NCI-H748 treated with DMSO at 0.1 percent for 48 hours (cell line): ENCODE data around the gene DSTYK.
"Not testable (repeated sequence)": the region's sequence is repeated elsewhere in the genome, so short reads cannot be mapped to it uniquely, and the experiment has no call there.

Experiments used
- DNase-seq: peaks from one replicate; lab custom pipeline; 2025; lab: John Stamatoyannopoulos, UW

The DSTYK gene

GRCh38 chr1:205217418-205217817 lies 5.9 kb upstream of the DSTYK start:
- no peak for DNase-seq

- DNase-seq, result no peak
Measured at GRCh38 chr1:205216588-205216987, 5.1 kb upstream of the DSTYK start.

GRCh38 chr1:205214756-205215155 lies 3.3 kb upstream of the DSTYK start:
- DNase-seq, result no peak

- DNase-seq, result no peak
Measured at GRCh38 chr1:205211839-205212536, 486 bp upstream of the DSTYK start.

GRCh38 chr1:205210756-205211168 lies 740 bp downstream of the DSTYK start:
- DNase-seq, result no peak

GRCh38 chr1:205208811-205209210 lies 2.7 kb downstream of the DSTYK start:
- DNase-seq, result no peak

GRCh38 chr1:205205055-205205454 lies 6.4 kb downstream of the DSTYK start:
- no peak for DNase-seq

GRCh38 chr1:205204552-205204951 lies 7.0 kb downstream of the DSTYK start:
- DNase-seq, result no peak

GRCh38 chr1:205199931-205200299 lies 11.6 kb downstream of the DSTYK start:
- DNase-seq, result no peak

GRCh38 chr1:205199090-205199930 lies 12.2 kb downstream of the DSTYK start:
- DNase-seq, result no peak

- DNase-seq, result no peak
Measured at GRCh38 chr1:205192287-205192686, 19.2 kb downstream of the DSTYK start.

- no peak for DNase-seq
Measured at GRCh38 chr1:205191622-205192021, 19.9 kb downstream of the DSTYK start.

GRCh38 chr1:205190845-205191577 lies 20.5 kb downstream of the DSTYK start:
- no peak for DNase-seq

- no peak for DNase-seq
Measured at GRCh38 chr1:205189131-205189530, 22.4 kb downstream of the DSTYK start.

- DNase-seq, result no peak
Measured at GRCh38 chr1:205188596-205188995, 22.9 kb downstream of the DSTYK start.

GRCh38 chr1:205188098-205188497 lies 23.4 kb downstream of the DSTYK start:
- no peak for DNase-seq

- DNase-seq, result no peak
Measured at GRCh38 chr1:205187420-205187819, 24.1 kb downstream of the DSTYK start.

- DNase-seq, result no peak
Measured at GRCh38 chr1:205186191-205186590, 25.3 kb downstream of the DSTYK start.

GRCh38 chr1:205183676-205184335 lies 27.7 kb downstream of the DSTYK start:
- no peak for DNase-seq

- no peak for DNase-seq
Measured at GRCh38 chr1:205182930-205183329, 28.6 kb downstream of the DSTYK start.

GRCh38 chr1:205180331-205180730 lies 31.2 kb downstream of the DSTYK start:
- DNase-seq, result not testable (repeated sequence)

GRCh38 chr1:205179842-205180241 lies 31.7 kb downstream of the DSTYK start:
- no peak for DNase-seq
